Mesenchymal stem cell (in vitro differentiated cells and primary cell): ENCODE results near the gene FNDC10.

Source experiments
- DNase-seq: peaks from one replicate; pipeline ENCODE4 v3.0.0-alpha.2; 2013
- H2AFZ ChIP-seq: one replicate; pipeline ENCODE4 v1.6.1; 2013; ENCODE audit warnings: low read depth, mild to moderate bottlenecking, control low read depth, inconsistent platforms, low read length, moderate library complexity
- H2AK5ac ChIP-seq: 2 replicates; pipeline ENCODE4 v1.6.1; 2013; ENCODE audit warnings: low read length, moderate library complexity, mild to moderate bottlenecking, inconsistent platforms; ENCODE audit not compliant: severe bottlenecking
- H2BK120ac ChIP-seq: one replicate; pipeline ENCODE4 v1.6.1; 2013; ENCODE audit warnings: low read depth, mild to moderate bottlenecking, inconsistent platforms, low read length, moderate library complexity
- H2BK12ac ChIP-seq, 2 experiments: one replicate each; pipeline ENCODE4 v1.6.1; 2013; ENCODE audit warnings: inconsistent platforms in 2 of 2, low read length in 2 of 2, mild to moderate bottlenecking in 2 of 2, moderate library complexity in 2 of 2, control low read depth in 1 of 2
- H2BK15ac ChIP-seq: one replicate; pipeline ENCODE4 v1.6.1; 2013; ENCODE audit warnings: mild to moderate bottlenecking, low read depth, inconsistent platforms; ENCODE audit not compliant: poor library complexity, severe bottlenecking
- H2BK5ac ChIP-seq: 2 replicates; pipeline ENCODE4 v1.6.1; 2013; ENCODE audit warnings: low read depth, mild to moderate bottlenecking, low read length, control low read depth, inconsistent platforms; ENCODE audit not compliant: poor library complexity, severe bottlenecking
- H3K14ac ChIP-seq, 2 experiments: one replicate each; pipeline ENCODE4 v1.6.1; 2013; ENCODE audit warnings: inconsistent platforms in 2 of 2, low read length in 2 of 2, control low read depth in 1 of 2, mild to moderate bottlenecking in 1 of 2, moderate library complexity in 1 of 2
- H3K18ac ChIP-seq, 2 experiments: one replicate each; pipeline ENCODE4 v1.6.1; 2013; ENCODE audit warnings: inconsistent platforms in 2 of 2, low read length in 2 of 2, control low read depth in 1 of 2, low read depth in 1 of 2, mild to moderate bottlenecking in 1 of 2
- H3K23ac ChIP-seq, 2 experiments: one replicate each; pipeline ENCODE4 v1.6.1; 2013; ENCODE audit warnings: inconsistent platforms in 2 of 2, low read length in 2 of 2, mild to moderate bottlenecking in 2 of 2, moderate library complexity in 2 of 2, control low read depth in 1 of 2
- H3K27ac ChIP-seq: 2 replicates; pipeline ENCODE4 v1.5.1; 2013; ENCODE audit warnings: mild to moderate bottlenecking, moderate library complexity, low read length, control low read depth, inconsistent platforms; ENCODE audit not compliant: poor library complexity, severe bottlenecking
- H3K27me3 ChIP-seq, 2 experiments: 2 replicates each; pipeline versions ENCODE4 v1.6.1 to v1.7.0; 2013; ENCODE audit warnings: low read length in 2 of 2, mild to moderate bottlenecking in 2 of 2, moderate library complexity in 2 of 2, control low read depth in 1 of 2, inconsistent platforms in 1 of 2; ENCODE audit not compliant: control insufficient read depth in 1 of 2, insufficient read depth in 1 of 2
- H3K36me3 ChIP-seq, 2 experiments: 2 replicates each; pipeline versions ENCODE4 v1.6.1 to v1.7.0; 2013; ENCODE audit warnings: low read length in 2 of 2, control low read depth in 1 of 2, inconsistent platforms in 1 of 2, low read depth in 1 of 2, mild to moderate bottlenecking in 1 of 2; ENCODE audit not compliant: insufficient read depth in 2 of 2, control insufficient read depth in 1 of 2
- H3K4ac ChIP-seq, 2 experiments: one replicate each; pipeline ENCODE4 v1.6.1; 2013; ENCODE audit warnings: inconsistent platforms in 2 of 2, low read length in 2 of 2, mild to moderate bottlenecking in 2 of 2, moderate library complexity in 2 of 2, control low read depth in 1 of 2, low read depth in 1 of 2
- H3K4me1 ChIP-seq: 2 replicates; pipeline ENCODE4 v1.6.1; 2013; ENCODE audit warnings: low read depth, low read length, control low read depth; ENCODE audit not compliant: control insufficient read depth, insufficient read depth
- H3K4me2 ChIP-seq: 2 replicates; pipeline ENCODE4 v1.6.1; 2013; ENCODE audit warnings: low read length, mild to moderate bottlenecking, inconsistent platforms; ENCODE audit not compliant: poor library complexity, severe bottlenecking
- H3K4me3 ChIP-seq, 2 experiments: 2 replicates each; pipeline versions ENCODE4 v1.5.1 to v1.7.0; 2013; ENCODE audit warnings: low read length in 2 of 2, mild to moderate bottlenecking in 2 of 2, control low read depth in 1 of 2, low read depth in 1 of 2; ENCODE audit not compliant: insufficient read depth in 1 of 2
- H3K79me1 ChIP-seq: replicated peaks from 2 replicates; pipeline ENCODE4 v1.6.1; 2013; ENCODE audit warnings: mild to moderate bottlenecking, control low read depth, low read length, inconsistent platforms; ENCODE audit not compliant: poor library complexity, severe bottlenecking
- H3K9ac ChIP-seq: 2 replicates; pipeline ENCODE4 v1.7.0; 2013; ENCODE audit warnings: mild to moderate bottlenecking, low read length, moderate library complexity
- H3K9me3 ChIP-seq: 2 replicates; pipeline ENCODE4 v1.7.0; 2013; ENCODE audit warnings: mild to moderate bottlenecking, low read length; ENCODE audit not compliant: control insufficient read depth
- H4K8ac ChIP-seq: one replicate; pipeline ENCODE4 v1.6.1; 2013; ENCODE audit warnings: inconsistent platforms, mild to moderate bottlenecking, low read length, moderate library complexity
- H4K91ac ChIP-seq: one replicate; pipeline ENCODE4 v1.6.1; 2013; ENCODE audit warnings: mild to moderate bottlenecking, low read length, inconsistent platforms
- WGBS: methylation state at CpG from one replicate; pipeline ENCODE4 v1.1.7; 2013; ENCODE audit warnings: mixed read lengths; 5-methylcytosine and 5-hydroxymethylcytosine counted together

Gene FNDC10

GRCh38 chr1:1548591-1548990, 51.3 kb downstream of the FNDC10 start:
- Histone ChIP-seq H2BK12ac (no peak overlapping the region), H3K9ac (no peak overlapping the region), H2AK5ac (no peak overlapping the region), H3K27me3 (no peaks in the 10 kb centered on the region), H4K8ac (no peak overlapping the region), H3K4me2 (no peak overlapping the region), H3K27ac (no peak overlapping the region), H2BK5ac (no peak overlapping the region), H2BK120ac (no peak overlapping the region), H2AFZ (no peak overlapping the region), H3K36me3 (peaks cover 3 to 55% of the 10 kb centered on the region in 2 experiments), H2BK15ac (no peak overlapping the region), H3K4me1 (peaks cover 24% of the 10 kb centered on the region), H3K14ac (no peak overlapping the region), H3K4me3 (no peak overlapping the region), H3K18ac (no peak overlapping the region), H3K23ac (no peak overlapping the region), H3K79me1 (peaks cover 34% of the 10 kb centered on the region), H3K4ac (no peak overlapping the region), H3K9me3 (no peaks in the 10 kb centered on the region), H4K91ac (no peak overlapping the region)
- DNase-seq: no peak
- WGBS: 92% methylated on average over 14 of the region's 14 CpGs
